Endodermal cell (in vitro differentiated cells): ENCODE results near the gene ALCAM. TPM values are rescaled to one million over a fixed set of nuclear protein-coding genes. Genes with fewer than 3 reads are reported as not detected.

Experiments used
- DNase-seq: peaks from one replicate; pipeline ENCODE4 v3.0.0-alpha.2; 2017
- H3K27ac ChIP-seq: 2 replicates; pipeline ENCODE4 v1.5.1; 2013; ENCODE audit warnings: mild to moderate bottlenecking, low read depth, low read length, moderate library complexity
- H3K27me3 ChIP-seq: 2 replicates; pipeline ENCODE4 v1.6.1; 2013; ENCODE audit warnings: mild to moderate bottlenecking, low read length, moderate library complexity; ENCODE audit not compliant: insufficient read depth, control insufficient read depth, poor library complexity, severe bottlenecking
- H3K36me3 ChIP-seq: 2 replicates; pipeline ENCODE4 v1.7.0; 2013; ENCODE audit warnings: mild to moderate bottlenecking, low read length, moderate library complexity; ENCODE audit not compliant: control insufficient read depth, insufficient read depth
- H3K4me1 ChIP-seq: one replicate; pipeline ENCODE4 v1.7.0; 2013; ENCODE audit warnings: low read length; ENCODE audit not compliant: control insufficient read depth, insufficient read depth
- H3K4me3 ChIP-seq: 2 replicates; pipeline ENCODE4 v1.5.1; 2013; ENCODE audit warnings: mild to moderate bottlenecking, low read length, moderate library complexity
- H3K9ac ChIP-seq: 2 replicates; pipeline ENCODE4 v1.6.1; 2013; ENCODE audit warnings: mild to moderate bottlenecking, low read length, moderate library complexity; ENCODE audit not compliant: poor library complexity, severe bottlenecking; ENCODE audit errors: extremely low read depth
- H3K9me3 ChIP-seq: 2 replicates; pipeline ENCODE4 v1.6.1; 2013; ENCODE audit warnings: mild to moderate bottlenecking, low read length, moderate library complexity; ENCODE audit not compliant: control insufficient read depth
- H3K27ac Mint-ChIP-seq: 2 replicates; pipeline ENCODE4 v1.8.0; 2020; ENCODE audit warnings: mixed read lengths
- H3K27me3 Mint-ChIP-seq: 2 replicates; pipeline ENCODE4 v1.8.0; 2021; ENCODE audit warnings: mild to moderate bottlenecking, mixed read lengths; ENCODE audit not compliant: insufficient read depth
- H3K36me3 Mint-ChIP-seq: 2 replicates; pipeline ENCODE4 v1.8.0; 2020; ENCODE audit warnings: low read depth, mixed read lengths
- H3K4me1 Mint-ChIP-seq: 2 replicates; pipeline ENCODE4 v1.8.0; 2020; ENCODE audit warnings: mixed read lengths
- H3K4me3 Mint-ChIP-seq: 2 replicates; pipeline ENCODE4 v1.8.0; 2020; ENCODE audit warnings: mild to moderate bottlenecking, moderate library complexity, mixed read lengths
- H3K9me3 Mint-ChIP-seq: 2 replicates; pipeline ENCODE4 v1.8.0; 2020; ENCODE audit warnings: mild to moderate bottlenecking, mixed read lengths
- WGBS, 2 experiments: methylation state at CpG; one replicate each; pipeline versions ENCODE4 v1.1.5 to v1.1.7; 2013; ENCODE audit warnings: missing lambda C conversion rate in 2 of 2, mixed read lengths in 1 of 2; ENCODE audit not compliant: insufficient coverage in 1 of 2, insufficient read length in 1 of 2; 5-methylcytosine and 5-hydroxymethylcytosine counted together
- total RNA-seq, 2 donors: library from RNA; stranded (reverse); fragmentation: NEBNext Ultra II Directional in 1 of 2; extraction: Animal tissue kit (Norgen Biotek cat#: 25700) in 1 of 2; gene quantifications; 2 replicates in 1 of 2; 3 replicates in 1 of 2; pipeline ENCODE4 v1.2.1, GENCODE V29; 2021
- TF ChIP-seq, protein P1 (sequence below): fragments of 200-600 bp; sonication (generic); conservative IDR thresholded peaks from 2 replicates; pipeline ENCODE4 v1.5.0; 2021; ENCODE audit warnings: antibody characterized with exemption, mild to moderate bottlenecking

ALCAM gene
- total RNA-seq, 2 donors from 2014 or later, result 19.3 to 36.5 TPM

DNA sequence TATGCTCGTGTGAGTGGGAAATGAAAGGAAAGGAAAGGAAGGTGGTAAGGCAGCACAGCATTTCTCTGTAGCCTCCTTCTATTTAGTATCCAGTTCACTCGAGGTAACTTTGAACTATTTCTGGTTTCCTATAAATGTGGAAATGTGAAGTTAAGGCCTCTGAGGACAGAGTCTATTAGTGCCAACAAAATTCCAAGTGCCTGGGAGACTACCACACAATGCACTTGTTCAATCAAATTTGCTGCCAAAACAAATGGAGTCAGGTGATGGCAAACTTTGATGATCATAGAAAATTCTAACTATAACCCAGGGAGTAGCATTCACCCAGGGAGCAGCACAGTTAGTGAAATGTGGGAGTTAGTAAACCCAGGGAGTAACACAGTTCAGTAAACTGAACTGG lies 155.1 kb downstream of the ALCAM start:
- Mint-ChIP-seq H3K4me3 (no peak overlapping the region), H3K4me1 (peaks cover 4% of the 10 kb centered on the region), H3K36me3 (peaks cover 2% of the 10 kb centered on the region), H3K9me3 (no peaks in the 10 kb centered on the region), H3K27me3 (peaks cover 3% of the 10 kb centered on the region), H3K27ac (no peak overlapping the region)
- Histone ChIP-seq H3K36me3 (no peaks in the 10 kb centered on the region), H3K27me3 (no peaks in the 10 kb centered on the region), H3K4me1 (peaks cover 2% of the 10 kb centered on the region), H3K27ac (no peak overlapping the region), H3K9me3 (no peaks in the 10 kb centered on the region), H3K4me3 (no peak overlapping the region), H3K9ac (no peak overlapping the region)
- no peak for DNase-seq
- TF ChIP-seq, protein P1, sequence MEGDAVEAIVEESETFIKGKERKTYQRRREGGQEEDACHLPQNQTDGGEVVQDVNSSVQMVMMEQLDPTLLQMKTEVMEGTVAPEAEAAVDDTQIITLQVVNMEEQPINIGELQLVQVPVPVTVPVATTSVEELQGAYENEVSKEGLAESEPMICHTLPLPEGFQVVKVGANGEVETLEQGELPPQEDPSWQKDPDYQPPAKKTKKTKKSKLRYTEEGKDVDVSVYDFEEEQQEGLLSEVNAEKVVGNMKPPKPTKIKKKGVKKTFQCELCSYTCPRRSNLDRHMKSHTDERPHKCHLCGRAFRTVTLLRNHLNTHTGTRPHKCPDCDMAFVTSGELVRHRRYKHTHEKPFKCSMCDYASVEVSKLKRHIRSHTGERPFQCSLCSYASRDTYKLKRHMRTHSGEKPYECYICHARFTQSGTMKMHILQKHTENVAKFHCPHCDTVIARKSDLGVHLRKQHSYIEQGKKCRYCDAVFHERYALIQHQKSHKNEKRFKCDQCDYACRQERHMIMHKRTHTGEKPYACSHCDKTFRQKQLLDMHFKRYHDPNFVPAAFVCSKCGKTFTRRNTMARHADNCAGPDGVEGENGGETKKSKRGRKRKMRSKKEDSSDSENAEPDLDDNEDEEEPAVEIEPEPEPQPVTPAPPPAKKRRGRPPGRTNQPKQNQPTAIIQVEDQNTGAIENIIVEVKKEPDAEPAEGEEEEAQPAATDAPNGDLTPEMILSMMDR, result no peak
- WGBS, 2 experiments, result 98 to 100% methylated on average over 1 to 2 of the region's 2 CpGs

DNA sequence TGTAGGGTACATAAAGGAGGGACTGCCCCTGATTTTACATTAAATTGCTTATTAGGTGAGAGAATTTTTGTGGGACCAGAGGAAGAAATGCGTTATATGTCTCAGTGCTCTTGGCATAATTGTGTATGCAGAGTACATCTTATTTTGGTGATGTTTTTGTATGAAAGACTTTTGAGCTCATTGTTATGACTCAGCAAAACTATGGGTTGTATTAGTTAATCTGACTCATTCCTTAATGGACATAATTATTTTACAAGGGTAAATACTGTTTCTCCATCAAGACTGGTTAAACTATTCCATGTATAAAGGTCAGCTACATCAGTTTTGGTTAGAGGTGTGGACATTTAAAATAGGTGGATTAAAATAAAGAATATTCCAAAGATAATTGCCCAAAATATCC lies 156.8 kb downstream of the ALCAM start:
- no peaks in the 10 kb centered on the region for H3K9me3 ChIP-seq
- no peak overlapping the region for H3K4me3 Mint-ChIP-seq
- no peaks in the 10 kb centered on the region for H3K36me3 ChIP-seq
- no peaks in the 10 kb centered on the region for H3K27me3 Mint-ChIP-seq
- no peak overlapping the region for H3K27ac Mint-ChIP-seq
- peaks cover 2% of the 10 kb centered on the region for H3K36me3 Mint-ChIP-seq
- H3K27ac ChIP-seq, result no peak overlapping the region
- TF ChIP-seq, protein P1, result no peak
- H3K27me3 ChIP-seq, result no peaks in the 10 kb centered on the region
- DNase-seq, result no peak
- 91 to 100% methylated on average over 1 of the region's 1 CpG for WGBS, 2 experiments
- H3K4me3 ChIP-seq, result no peak overlapping the region
- H3K9me3 Mint-ChIP-seq, result no peaks in the 10 kb centered on the region
- H3K9ac ChIP-seq, result no peak overlapping the region
- H3K4me1 Mint-ChIP-seq, result peaks cover 4% of the 10 kb centered on the region
- no peaks in the 10 kb centered on the region for H3K4me1 ChIP-seq

DNA sequence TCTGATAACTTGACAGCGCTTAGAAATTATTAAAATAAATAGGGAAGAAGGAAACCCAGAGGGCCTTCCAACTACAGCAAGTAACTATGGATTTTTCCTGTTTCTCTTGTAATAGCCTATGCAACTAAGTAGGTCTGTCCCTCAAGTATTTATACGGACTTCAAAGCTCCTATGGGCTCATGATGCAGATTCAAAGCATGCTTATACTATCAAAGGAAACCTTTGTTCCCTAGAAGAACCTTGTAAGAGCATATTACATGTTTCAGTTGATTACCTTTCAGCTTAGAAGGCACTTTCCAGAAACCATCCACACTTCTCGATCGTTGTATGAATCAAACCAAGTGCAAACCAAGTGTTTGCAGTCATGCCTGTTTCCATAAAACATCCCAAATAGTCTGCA lies 158.8 kb downstream of the ALCAM start:
- H3K4me3 Mint-ChIP-seq, result no peak overlapping the region
- no peaks in the 10 kb centered on the region for H3K27me3 Mint-ChIP-seq

More for the DNA sequence above, 158.8 kb downstream of the ALCAM start:
- Histone ChIP-seq H3K9ac (no peak overlapping the region), H3K9me3 (no peaks in the 10 kb centered on the region), H3K4me3 (no peak overlapping the region), H3K4me1 (no peaks in the 10 kb centered on the region), H3K27me3 (no peaks in the 10 kb centered on the region), H3K27ac (peak overlapping the region; percentile 29), H3K36me3 (no peaks in the 10 kb centered on the region)
- no peak overlapping the region for H3K27ac Mint-ChIP-seq
- TF ChIP-seq, protein P1, result no peak
- H3K36me3 Mint-ChIP-seq, result peaks cover 2% of the 10 kb centered on the region
- peaks cover 4% of the 10 kb centered on the region for H3K4me1 Mint-ChIP-seq
- no peak for DNase-seq
- 73% methylated on average over 4 of the region's 4 CpGs for WGBS, 2 experiments
- H3K9me3 Mint-ChIP-seq, result no peaks in the 10 kb centered on the region
